Smooth muscle cell (in vitro differentiated cells): ENCODE data around the gene WDR17. TPM values are rescaled to one million over a fixed set of nuclear protein-coding genes. Genes with fewer than 3 reads are reported as not detected.

Experiments used
- DNase-seq: peaks from one replicate; lab custom pipeline; 2025; ENCODE audit not compliant: unreplicated experiment; lab: John Stamatoyannopoulos, UW
- H2AFZ ChIP-seq: fragments of 200-600 bp; sonication (generic); 2 replicates; pipeline ENCODE4 v1.6.0; 2016; ENCODE audit warnings: antibody characterized with exemption, low read depth, mild to moderate bottlenecking
- H3F3A ChIP-seq: fragments of 200-600 bp; sonication (generic); 2 replicates; pipeline ENCODE4 v1.6.0; 2017; ENCODE audit warnings: antibody characterized with exemption, low read depth
- H3K27ac ChIP-seq: fragments of 200-600 bp; sonication (generic); 2 replicates; pipeline ENCODE4 v1.5.1; 2016; ENCODE audit warnings: low read depth, mild to moderate bottlenecking
- H3K27me3 ChIP-seq: fragments of 200-600 bp; sonication (generic); 2 replicates; pipeline ENCODE4 v1.6.1; 2016; ENCODE audit warnings: low read depth, mild to moderate bottlenecking
- H3K36me3 ChIP-seq: fragments of 200-600 bp; sonication (generic); 2 replicates; pipeline ENCODE4 v1.5.1; 2016; ENCODE audit warnings: low read depth
- H3K4me1 ChIP-seq: fragments of 200-600 bp; sonication (generic); 2 replicates; pipeline ENCODE4 v1.5.1; 2016; ENCODE audit warnings: low read depth
- H3K4me2 ChIP-seq: fragments of 200-600 bp; sonication (generic); 2 replicates; pipeline ENCODE4 v1.6.0; 2016; ENCODE audit warnings: mild to moderate bottlenecking
- H3K4me3 ChIP-seq: fragments of 200-600 bp; sonication (generic); 2 replicates; pipeline ENCODE4 v1.5.1; 2016; ENCODE audit warnings: mild to moderate bottlenecking
- H3K79me2 ChIP-seq: fragments of 200-600 bp; sonication (generic); 2 replicates; pipeline ENCODE4 v1.6.0; 2016; ENCODE audit warnings: low read depth, mild to moderate bottlenecking
- H3K9ac ChIP-seq: fragments of 200-600 bp; sonication (generic); 2 replicates; pipeline ENCODE4 v1.6.0; 2016; ENCODE audit warnings: low read depth
- H3K9me3 ChIP-seq: fragments of 200-600 bp; sonication (generic); replicated peaks from 2 replicates; pipeline ENCODE4 v1.5.1; 2016; ENCODE audit warnings: low read depth
- H4K20me1 ChIP-seq: fragments of 200-600 bp; sonication (generic); 2 replicates; pipeline ENCODE4 v1.6.0; 2016; ENCODE audit warnings: low read depth
- CTCF ChIP-seq: fragments of 200-600 bp; sonication (generic); IDR thresholded peaks from 2 replicates; pipeline ENCODE4 v1.5.1; 2017; ENCODE audit warnings: borderline replicate concordance, mild to moderate bottlenecking, antibody characterized with exemption; ENCODE audit not compliant: insufficient read depth, poor library complexity, severe bottlenecking
- WGBS: methylation state at CpG from one replicate; pipeline ENCODE4 v1.1.7; 2016; ENCODE audit warnings: low lambda C conversion rate; 5-methylcytosine and 5-hydroxymethylcytosine counted together
- polyA plus RNA-seq: library from polyadenylated mRNA; unstranded; fragments of >200 nt; fragmentation: Nextera tagmentation; extraction: Ambion mirVana; gene quantifications from 2 replicates; pipeline ENCODE4 v1.2.1, GENCODE V29; 2016
- total RNA-seq: library from RNA; depleted of rRNA; stranded (reverse); fragments of >200 nt; gene quantifications from 2 replicates; pipeline ENCODE4 v1.2.3, GENCODE V29; 2014

Gene WDR17
- total and polyA plus RNA-seq, 2 experiments from 2014 or later, result 0.49 to 0.50 TPM

DNA sequence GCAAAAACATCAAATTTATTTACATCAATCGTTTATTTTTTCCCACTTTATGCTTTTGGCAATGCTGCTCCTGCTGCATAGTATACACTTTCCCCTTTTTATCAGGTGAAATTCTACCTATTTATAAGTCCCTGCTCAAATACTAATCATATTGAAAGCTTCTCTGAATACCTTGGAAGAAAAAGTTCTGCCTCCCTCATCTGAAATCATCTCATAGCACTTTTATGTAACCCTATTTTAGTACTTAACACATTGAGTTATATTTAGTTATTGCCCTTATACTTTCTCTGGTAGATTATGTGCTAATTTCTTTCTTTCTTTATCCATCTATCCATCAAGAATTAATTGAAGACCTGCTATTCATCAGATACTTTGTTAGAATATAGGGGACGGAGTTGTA, 1.1 kb upstream of the WDR17 start:
- Histone ChIP-seq H3K4me1 (no peaks in the 10 kb centered on the region), H2AFZ (no peak overlapping the region), H3K9ac (no peak overlapping the region), H3K27ac (no peak overlapping the region), H3K79me2 (no peaks in the 10 kb centered on the region), H3F3A (no peaks in the 10 kb centered on the region), H3K9me3 (no peaks in the 10 kb centered on the region), H4K20me1 (no peaks in the 10 kb centered on the region), H3K27me3 (no peaks in the 10 kb centered on the region), H3K4me3 (no peak overlapping the region), H3K4me2 (no peak overlapping the region), H3K36me3 (no peaks in the 10 kb centered on the region)
- TF ChIP-seq CTCF, result no peak
- WGBS, result 94% methylated on average over 2 of the region's 2 CpGs
- DNase-seq, result no peak

- Histone ChIP-seq H3K4me3 (no peak overlapping the region), H4K20me1 (no peaks in the 10 kb centered on the region), H3K4me1 (no peaks in the 10 kb centered on the region), H3K27ac (no peak overlapping the region), H3K9ac (no peak overlapping the region), H3F3A (no peaks in the 10 kb centered on the region), H2AFZ (no peak overlapping the region), H3K27me3 (no peaks in the 10 kb centered on the region), H3K36me3 (no peaks in the 10 kb centered on the region), H3K9me3 (no peaks in the 10 kb centered on the region), H3K79me2 (no peaks in the 10 kb centered on the region), H3K4me2 (no peak overlapping the region)
- 95% methylated on average over 6 of the region's 6 CpGs for WGBS
- DNase-seq, result no peak
- TF ChIP-seq CTCF, result no peak
These were observed 1.1 kb downstream of the WDR17 start for GRCh38 chr4:176066757-176067156.

GRCh38 chr4:176077561-176077960, 11.9 kb downstream of the WDR17 start:
- no peak overlapping the region for H3K4me2 ChIP-seq
- H3K4me1 ChIP-seq, result no peaks in the 10 kb centered on the region
- DNase-seq, result no peak
- H3K4me3 ChIP-seq, result no peak overlapping the region
- TF ChIP-seq CTCF, result no peak
- H3K9ac ChIP-seq, result no peak overlapping the region
- H3F3A ChIP-seq, result no peaks in the 10 kb centered on the region
- H3K27me3 ChIP-seq, result no peaks in the 10 kb centered on the region
- no peaks in the 10 kb centered on the region for H4K20me1 ChIP-seq
- H3K9me3 ChIP-seq, result no peaks in the 10 kb centered on the region
- H3K79me2 ChIP-seq, result no peaks in the 10 kb centered on the region
- no peak overlapping the region for H3K27ac ChIP-seq
- no peaks in the 10 kb centered on the region for H3K36me3 ChIP-seq
- H2AFZ ChIP-seq, result no peak overlapping the region

DNA sequence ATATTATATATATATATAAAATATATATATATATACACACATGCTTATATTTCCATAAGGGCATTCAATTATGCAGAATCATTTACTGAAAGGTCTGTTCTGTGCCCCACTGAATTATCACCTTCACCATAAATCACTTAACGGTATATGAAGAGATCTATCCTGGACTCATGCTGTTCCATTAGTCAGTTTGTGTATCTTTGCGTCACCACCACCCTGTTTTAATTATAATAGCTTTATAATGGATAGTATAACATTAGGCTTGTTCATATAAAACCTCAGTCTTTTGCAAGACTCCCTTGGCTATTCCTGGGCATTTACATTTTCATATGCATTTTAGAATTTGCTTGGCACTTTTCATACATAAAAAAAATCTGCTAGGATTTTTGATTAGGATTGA, 19.1 kb downstream of the WDR17 start:
- 81% methylated on average over 2 of the region's 2 CpGs for WGBS
- Histone ChIP-seq H4K20me1 (no peaks in the 10 kb centered on the region), H3K27me3 (no peaks in the 10 kb centered on the region), H3K4me1 (no peaks in the 10 kb centered on the region), H3K27ac (no peak overlapping the region), H3K9ac (no peak overlapping the region), H3K79me2 (no peaks in the 10 kb centered on the region), H3F3A (no peaks in the 10 kb centered on the region), H3K4me2 (no peak overlapping the region), H3K36me3 (no peaks in the 10 kb centered on the region), H3K4me3 (no peak overlapping the region), H2AFZ (no peak overlapping the region), H3K9me3 (no peaks in the 10 kb centered on the region)
- no peak for TF ChIP-seq CTCF
- DNase-seq, result no peak
